ENCODE data around the gene TEPSIN. TPM values are rescaled to one million over a fixed set of nuclear protein-coding genes. Genes with fewer than 3 reads are reported as not detected.

Gene TEPSIN
- total and polyA plus RNA-seq, 4 donors, result 3.2 to 22.9 (median 10.7) TPM

DNA sequence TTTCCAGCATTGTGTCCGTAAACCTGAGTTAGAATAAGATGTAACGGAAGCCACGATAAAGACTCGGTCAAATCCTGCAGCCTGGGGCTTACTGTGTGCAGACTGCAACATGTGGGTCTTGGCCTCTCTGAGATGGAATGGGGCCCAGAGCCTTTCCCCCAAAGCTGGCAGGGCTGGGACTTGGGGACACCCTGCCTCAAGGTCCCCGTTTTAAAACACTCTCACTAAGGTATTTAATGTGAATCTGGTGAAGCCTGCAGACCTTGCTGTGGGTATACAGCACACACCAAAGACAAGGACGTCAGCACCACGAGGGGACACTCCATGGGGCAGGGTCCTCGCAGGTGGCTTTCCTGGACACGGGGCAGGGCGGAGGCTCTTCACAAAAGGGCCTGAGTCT lies 2.3 kb upstream of the TEPSIN start:
- H3K4me3 ChIP-seq (ENCODE audit: low read depth in 1 of 3, low read length in 3 of 3), result no peak overlapping the region
- H3K27me3 ChIP-seq (ENCODE audit: control insufficient read depth in 4 of 4, insufficient read depth in 4 of 4, low read length in 3 of 4), result no peaks in the 10 kb centered on the region
- DNase-seq (ENCODE audit: low spot score), result no peak
- no peaks in the 10 kb centered on the region for H3K9me3 ChIP-seq (ENCODE audit: control insufficient read depth in 4 of 4, low read length in 3 of 4)
- TF ChIP-seq NR2F2 (IDR thresholded peaks at IDR 0.05) (no peak), JUND (IDR thresholded peaks at IDR 0.05) (no peak), FOXA1 (IDR thresholded peaks at IDR 0.05) (no peak), SP1 (IDR thresholded peaks at IDR 0.05) (no peak), HNF4G (IDR thresholded peaks at IDR 0.05) (no peak), TAF1 (conservative IDR thresholded peaks at IDR 0.05) (no peak), RAD21 (IDR thresholded peaks at IDR 0.05) (no peak), FOXA2 (IDR thresholded peaks at IDR 0.05) (no peak), YY1 (IDR thresholded peaks at IDR 0.05) (no peak), HNF4A (conservative IDR thresholded peaks at IDR 0.05) (no peak), RXRA (IDR thresholded peaks at IDR 0.05) (no peak), EGR1 (IDR thresholded peaks at IDR 0.05; ENCODE audit: low read depth in 2 of 2) (no peak)
- TF ChIP-seq, protein P1, sequence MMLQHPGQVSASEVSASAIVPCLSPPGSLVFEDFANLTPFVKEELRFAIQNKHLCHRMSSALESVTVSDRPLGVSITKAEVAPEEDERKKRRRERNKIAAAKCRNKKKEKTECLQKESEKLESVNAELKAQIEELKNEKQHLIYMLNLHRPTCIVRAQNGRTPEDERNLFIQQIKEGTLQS (IDR thresholded peaks at IDR 0.05), result no peak
- TF ChIP-seq, protein P2, sequence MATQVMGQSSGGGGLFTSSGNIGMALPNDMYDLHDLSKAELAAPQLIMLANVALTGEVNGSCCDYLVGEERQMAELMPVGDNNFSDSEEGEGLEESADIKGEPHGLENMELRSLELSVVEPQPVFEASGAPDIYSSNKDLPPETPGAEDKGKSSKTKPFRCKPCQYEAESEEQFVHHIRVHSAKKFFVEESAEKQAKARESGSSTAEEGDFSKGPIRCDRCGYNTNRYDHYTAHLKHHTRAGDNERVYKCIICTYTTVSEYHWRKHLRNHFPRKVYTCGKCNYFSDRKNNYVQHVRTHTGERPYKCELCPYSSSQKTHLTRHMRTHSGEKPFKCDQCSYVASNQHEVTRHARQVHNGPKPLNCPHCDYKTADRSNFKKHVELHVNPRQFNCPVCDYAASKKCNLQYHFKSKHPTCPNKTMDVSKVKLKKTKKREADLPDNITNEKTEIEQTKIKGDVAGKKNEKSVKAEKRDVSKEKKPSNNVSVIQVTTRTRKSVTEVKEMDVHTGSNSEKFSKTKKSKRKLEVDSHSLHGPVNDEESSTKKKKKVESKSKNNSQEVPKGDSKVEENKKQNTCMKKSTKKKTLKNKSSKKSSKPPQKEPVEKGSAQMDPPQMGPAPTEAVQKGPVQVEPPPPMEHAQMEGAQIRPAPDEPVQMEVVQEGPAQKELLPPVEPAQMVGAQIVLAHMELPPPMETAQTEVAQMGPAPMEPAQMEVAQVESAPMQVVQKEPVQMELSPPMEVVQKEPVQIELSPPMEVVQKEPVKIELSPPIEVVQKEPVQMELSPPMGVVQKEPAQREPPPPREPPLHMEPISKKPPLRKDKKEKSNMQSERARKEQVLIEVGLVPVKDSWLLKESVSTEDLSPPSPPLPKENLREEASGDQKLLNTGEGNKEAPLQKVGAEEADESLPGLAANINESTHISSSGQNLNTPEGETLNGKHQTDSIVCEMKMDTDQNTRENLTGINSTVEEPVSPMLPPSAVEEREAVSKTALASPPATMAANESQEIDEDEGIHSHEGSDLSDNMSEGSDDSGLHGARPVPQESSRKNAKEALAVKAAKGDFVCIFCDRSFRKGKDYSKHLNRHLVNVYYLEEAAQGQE (IDR thresholded peaks at IDR 0.05), result no peak
- TF ChIP-seq, protein P3, sequence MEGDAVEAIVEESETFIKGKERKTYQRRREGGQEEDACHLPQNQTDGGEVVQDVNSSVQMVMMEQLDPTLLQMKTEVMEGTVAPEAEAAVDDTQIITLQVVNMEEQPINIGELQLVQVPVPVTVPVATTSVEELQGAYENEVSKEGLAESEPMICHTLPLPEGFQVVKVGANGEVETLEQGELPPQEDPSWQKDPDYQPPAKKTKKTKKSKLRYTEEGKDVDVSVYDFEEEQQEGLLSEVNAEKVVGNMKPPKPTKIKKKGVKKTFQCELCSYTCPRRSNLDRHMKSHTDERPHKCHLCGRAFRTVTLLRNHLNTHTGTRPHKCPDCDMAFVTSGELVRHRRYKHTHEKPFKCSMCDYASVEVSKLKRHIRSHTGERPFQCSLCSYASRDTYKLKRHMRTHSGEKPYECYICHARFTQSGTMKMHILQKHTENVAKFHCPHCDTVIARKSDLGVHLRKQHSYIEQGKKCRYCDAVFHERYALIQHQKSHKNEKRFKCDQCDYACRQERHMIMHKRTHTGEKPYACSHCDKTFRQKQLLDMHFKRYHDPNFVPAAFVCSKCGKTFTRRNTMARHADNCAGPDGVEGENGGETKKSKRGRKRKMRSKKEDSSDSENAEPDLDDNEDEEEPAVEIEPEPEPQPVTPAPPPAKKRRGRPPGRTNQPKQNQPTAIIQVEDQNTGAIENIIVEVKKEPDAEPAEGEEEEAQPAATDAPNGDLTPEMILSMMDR (IDR thresholded peaks at IDR 0.05; ENCODE audit: low read depth, low read length, missing input control), result no peak
- TF ChIP-seq, protein P4, sequence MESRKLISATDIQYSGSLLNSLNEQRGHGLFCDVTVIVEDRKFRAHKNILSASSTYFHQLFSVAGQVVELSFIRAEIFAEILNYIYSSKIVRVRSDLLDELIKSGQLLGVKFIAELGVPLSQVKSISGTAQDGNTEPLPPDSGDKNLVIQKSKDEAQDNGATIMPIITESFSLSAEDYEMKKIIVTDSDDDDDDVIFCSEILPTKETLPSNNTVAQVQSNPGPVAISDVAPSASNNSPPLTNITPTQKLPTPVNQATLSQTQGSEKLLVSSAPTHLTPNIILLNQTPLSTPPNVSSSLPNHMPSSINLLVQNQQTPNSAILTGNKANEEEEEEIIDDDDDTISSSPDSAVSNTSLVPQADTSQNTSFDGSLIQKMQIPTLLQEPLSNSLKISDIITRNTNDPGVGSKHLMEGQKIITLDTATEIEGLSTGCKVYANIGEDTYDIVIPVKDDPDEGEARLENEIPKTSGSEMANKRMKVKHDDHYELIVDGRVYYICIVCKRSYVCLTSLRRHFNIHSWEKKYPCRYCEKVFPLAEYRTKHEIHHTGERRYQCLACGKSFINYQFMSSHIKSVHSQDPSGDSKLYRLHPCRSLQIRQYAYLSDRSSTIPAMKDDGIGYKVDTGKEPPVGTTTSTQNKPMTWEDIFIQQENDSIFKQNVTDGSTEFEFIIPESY (IDR thresholded peaks at IDR 0.05), result no peak
- TF ChIP-seq, protein P5, sequence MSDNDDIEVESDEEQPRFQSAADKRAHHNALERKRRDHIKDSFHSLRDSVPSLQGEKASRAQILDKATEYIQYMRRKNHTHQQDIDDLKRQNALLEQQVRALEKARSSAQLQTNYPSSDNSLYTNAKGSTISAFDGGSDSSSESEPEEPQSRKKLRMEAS (IDR thresholded peaks at IDR 0.05), result no peak
- peaks cover 0 to under 1% (median 0%) of the 10 kb centered on the region in 4 donors for H3K36me3 ChIP-seq (ENCODE audit: control insufficient read depth in 4 of 4, insufficient read depth in 3 of 4, low read depth in 1 of 4, low read length in 3 of 4)
- H3K27ac ChIP-seq (ENCODE audit: low read depth in 1 of 2, low read length in 2 of 2), result no peak overlapping the region
- 91% methylated on average over 10 of the region's 10 CpGs for WGBS
- H3K9ac ChIP-seq (ENCODE audit: low read depth in 1 of 2, low read length in 2 of 2), result no peak overlapping the region
- peaks cover 6 to 37% (median 27%) of the 10 kb centered on the region in 4 donors for H3K4me1 ChIP-seq (ENCODE audit: control insufficient read depth in 4 of 4, insufficient read depth in 4 of 4, low read length in 3 of 4)

DNA sequence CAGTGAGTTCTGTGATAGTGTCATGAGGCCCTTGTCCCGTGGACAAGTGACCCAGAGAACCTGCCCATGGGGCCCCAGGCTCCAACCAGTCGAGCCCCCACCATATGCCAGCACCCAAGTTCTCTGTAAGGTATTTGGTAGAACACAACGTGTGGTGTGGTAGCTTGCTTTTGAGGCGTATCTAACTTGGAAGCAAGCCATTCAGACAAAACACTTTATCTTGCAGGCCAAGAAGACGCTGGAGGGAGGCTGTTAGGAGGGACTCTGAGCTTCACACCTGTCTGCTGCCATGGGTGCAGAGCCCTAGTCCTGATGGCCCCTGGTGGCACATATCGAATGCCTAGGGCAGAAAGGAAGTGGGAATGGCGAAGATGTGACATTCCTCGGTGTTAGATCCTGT lies 1.9 kb upstream of the TEPSIN start:
- 84% methylated on average over 8 of the region's 8 CpGs for WGBS
- TF ChIP-seq, protein P3 (IDR thresholded peaks at IDR 0.05; ENCODE audit: low read depth, low read length, missing input control), result no peak
- no peak for TF ChIP-seq SP1 (IDR thresholded peaks at IDR 0.05)
- TF ChIP-seq, protein P4 (IDR thresholded peaks at IDR 0.05), result no peak
- TF ChIP-seq RAD21 (IDR thresholded peaks at IDR 0.05), result no peak
- TF ChIP-seq EGR1 (IDR thresholded peaks at IDR 0.05; ENCODE audit: low read depth in 2 of 2), result no peak
- no peak for TF ChIP-seq JUND (IDR thresholded peaks at IDR 0.05)
- TF ChIP-seq, protein P5 (IDR thresholded peaks at IDR 0.05), result no peak
- TF ChIP-seq FOXA2 (IDR thresholded peaks at IDR 0.05), result no peak
- TF ChIP-seq FOXA1 (IDR thresholded peaks at IDR 0.05), result no peak
- TF ChIP-seq YY1 (IDR thresholded peaks at IDR 0.05), result no peak
- TF ChIP-seq NR2F2 (IDR thresholded peaks at IDR 0.05), result no peak
- TF ChIP-seq GABPA (IDR thresholded peaks at IDR 0.05 in 1 of 2, conservative IDR thresholded peaks at IDR 0.05 in 1 of 2), result no peak
- DNase-seq (ENCODE audit: low spot score), result no peak
- Histone ChIP-seq H3K36me3 (ENCODE audit: control insufficient read depth in 4 of 4, insufficient read depth in 3 of 4, low read depth in 1 of 4, low read length in 3 of 4) (no peaks in the 10 kb centered on the region), H3K4me3 (ENCODE audit: low read depth in 1 of 3, low read length in 3 of 3) (no peak overlapping the region), H3K4me1 (ENCODE audit: control insufficient read depth in 4 of 4, insufficient read depth in 4 of 4, low read length in 3 of 4) (peaks cover 6 to 35% (median 27%) of the 10 kb centered on the region in 4 donors), H3K9ac (ENCODE audit: low read depth in 1 of 2, low read length in 2 of 2) (no peak overlapping the region), H3K27me3 (ENCODE audit: control insufficient read depth in 4 of 4, insufficient read depth in 4 of 4, low read length in 3 of 4) (no peaks in the 10 kb centered on the region), H3K27ac (ENCODE audit: low read depth in 1 of 2, low read length in 2 of 2) (no peak overlapping the region), H3K9me3 (ENCODE audit: control insufficient read depth in 4 of 4, low read length in 3 of 4) (no peaks in the 10 kb centered on the region)
